ENCODE results near the gene DGKB. TPM values are rescaled to one million over a fixed set of nuclear protein-coding genes. Genes with fewer than 3 reads are reported as not detected.
"Not testable (repeated sequence)": the region's sequence is repeated elsewhere in the genome, so short reads cannot be mapped to it uniquely, and the experiment has no call there.

The DGKB gene
- total and polyA plus RNA-seq, 2 donors from 2014 or later, result 0.26 to 1.5 TPM

DNA sequence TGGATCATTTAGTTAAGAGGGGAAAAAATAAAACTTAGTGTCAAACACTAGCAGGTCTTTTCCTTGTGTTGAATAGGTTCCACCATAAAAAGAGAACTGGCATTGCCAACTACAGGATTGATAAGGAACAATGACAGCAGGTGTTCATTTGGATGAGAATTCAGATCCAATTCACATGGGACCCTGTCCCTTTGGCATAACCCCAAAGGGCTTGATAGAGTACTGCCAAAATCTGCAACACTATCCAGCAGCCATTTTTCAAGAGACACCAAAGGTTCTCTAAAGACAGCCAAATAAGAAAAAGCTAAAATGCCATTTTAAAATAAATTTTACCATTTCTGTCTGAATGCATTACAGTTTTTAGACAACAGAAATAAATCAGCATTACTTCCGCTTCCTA is 422.3 kb downstream of the DGKB start:
- Histone ChIP-seq H3K4me3 (ENCODE audit: low read length in 3 of 3) (no peak overlapping the region), H3K27me3 (ENCODE audit: control insufficient read depth, insufficient read depth, low read length) (no peaks in the 10 kb centered on the region), H3K27ac (ENCODE audit: low read depth in 2 of 2, low read length in 2 of 2) (no peak overlapping the region), H3K9ac (ENCODE audit: low read length in 3 of 3) (no peak overlapping the region), H3K36me3 (ENCODE audit: control insufficient read depth in 2 of 3, insufficient read depth in 3 of 3, low read length in 3 of 3) (no peaks in the 10 kb centered on the region), H3K9me3 (ENCODE audit: control insufficient read depth in 2 of 3, insufficient read depth in 1 of 3, low read length in 3 of 3) (no peaks in the 10 kb centered on the region), H3K4me1 (ENCODE audit: control insufficient read depth in 2 of 3, insufficient read depth in 2 of 3, low read depth in 1 of 3, low read length in 3 of 3) (no peaks in the 10 kb centered on the region)
- intact Hi-C loops (cut with DNase I), result no loop called here
- DNase-seq (no peak), FAIRE-seq (no peak)
- TF ChIP-seq, protein P1, sequence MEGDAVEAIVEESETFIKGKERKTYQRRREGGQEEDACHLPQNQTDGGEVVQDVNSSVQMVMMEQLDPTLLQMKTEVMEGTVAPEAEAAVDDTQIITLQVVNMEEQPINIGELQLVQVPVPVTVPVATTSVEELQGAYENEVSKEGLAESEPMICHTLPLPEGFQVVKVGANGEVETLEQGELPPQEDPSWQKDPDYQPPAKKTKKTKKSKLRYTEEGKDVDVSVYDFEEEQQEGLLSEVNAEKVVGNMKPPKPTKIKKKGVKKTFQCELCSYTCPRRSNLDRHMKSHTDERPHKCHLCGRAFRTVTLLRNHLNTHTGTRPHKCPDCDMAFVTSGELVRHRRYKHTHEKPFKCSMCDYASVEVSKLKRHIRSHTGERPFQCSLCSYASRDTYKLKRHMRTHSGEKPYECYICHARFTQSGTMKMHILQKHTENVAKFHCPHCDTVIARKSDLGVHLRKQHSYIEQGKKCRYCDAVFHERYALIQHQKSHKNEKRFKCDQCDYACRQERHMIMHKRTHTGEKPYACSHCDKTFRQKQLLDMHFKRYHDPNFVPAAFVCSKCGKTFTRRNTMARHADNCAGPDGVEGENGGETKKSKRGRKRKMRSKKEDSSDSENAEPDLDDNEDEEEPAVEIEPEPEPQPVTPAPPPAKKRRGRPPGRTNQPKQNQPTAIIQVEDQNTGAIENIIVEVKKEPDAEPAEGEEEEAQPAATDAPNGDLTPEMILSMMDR (IDR thresholded peaks at IDR 0.05; ENCODE audit: borderline replicate concordance, extremely low read depth, insufficient read depth), result no peak

GRCh38 chr7:14478834-14479510 is 423.6 kb downstream of the DGKB start:
- no peak for DNase-seq
- no peak for FAIRE-seq
- intact Hi-C loops (cut with DNase I), result no loop called here
- Histone ChIP-seq H3K9ac (ENCODE audit: low read length in 3 of 3) (no peak overlapping the region), H3K9me3 (ENCODE audit: control insufficient read depth in 2 of 3, insufficient read depth in 1 of 3, low read length in 3 of 3) (no peaks in the 10 kb centered on the region), H3K4me3 (ENCODE audit: low read length in 3 of 3) (no peak overlapping the region), H3K4me1 (ENCODE audit: control insufficient read depth in 2 of 3, insufficient read depth in 2 of 3, low read depth in 1 of 3, low read length in 3 of 3) (no peaks in the 10 kb centered on the region), H3K36me3 (ENCODE audit: control insufficient read depth in 2 of 3, insufficient read depth in 3 of 3, low read length in 3 of 3) (no peaks in the 10 kb centered on the region), H3K27me3 (ENCODE audit: control insufficient read depth, insufficient read depth, low read length) (no peaks in the 10 kb centered on the region), H3K27ac (ENCODE audit: low read depth in 2 of 2, low read length in 2 of 2) (no peak overlapping the region)
- TF ChIP-seq, protein P1 (IDR thresholded peaks at IDR 0.05; ENCODE audit: borderline replicate concordance, extremely low read depth, insufficient read depth), result no peak

GRCh38 chr7:14461716-14462115 is 440.8 kb downstream of the DGKB start:
- H3K36me3 ChIP-seq (ENCODE audit: control insufficient read depth in 2 of 3, insufficient read depth in 3 of 3, low read length in 3 of 3); H3K9ac ChIP-seq (ENCODE audit: low read length in 3 of 3); H3K27me3 ChIP-seq (ENCODE audit: control insufficient read depth, insufficient read depth, low read length); DNase-seq; intact Hi-C loops (cut with DNase I); H3K27ac ChIP-seq (ENCODE audit: low read depth in 2 of 2, low read length in 2 of 2); FAIRE-seq; H3K4me3 ChIP-seq (ENCODE audit: low read length in 3 of 3); H3K9me3 ChIP-seq (ENCODE audit: control insufficient read depth in 2 of 3, insufficient read depth in 1 of 3, low read length in 3 of 3); H3K4me1 ChIP-seq (ENCODE audit: control insufficient read depth in 2 of 3, insufficient read depth in 2 of 3, low read depth in 1 of 3, low read length in 3 of 3): not testable (repeated sequence)

- not testable (repeated sequence) for H3K4me3 ChIP-seq (ENCODE audit: low read length in 3 of 3); H3K9ac ChIP-seq (ENCODE audit: low read length in 3 of 3); H3K27ac ChIP-seq (ENCODE audit: low read depth in 2 of 2, low read length in 2 of 2); H3K9me3 ChIP-seq (ENCODE audit: control insufficient read depth in 2 of 3, insufficient read depth in 1 of 3, low read length in 3 of 3); H3K36me3 ChIP-seq (ENCODE audit: control insufficient read depth in 2 of 3, insufficient read depth in 3 of 3, low read length in 3 of 3); H3K27me3 ChIP-seq (ENCODE audit: control insufficient read depth, insufficient read depth, low read length); FAIRE-seq; H3K4me1 ChIP-seq (ENCODE audit: control insufficient read depth in 2 of 3, insufficient read depth in 2 of 3, low read depth in 1 of 3, low read length in 3 of 3)
- peak in 1 of 5 donors; percentile 53 for DNase-seq
- intact Hi-C loops (cut with DNase I), result loop anchor here (10.0 kb wide), 1 partner anchor 1174 kb away; no protein-coding TSS in a partner anchor
Measured at GRCh38 chr7:14458846-14459245, 443.7 kb downstream of the DGKB start.

Measured in kidney (tissue), 14 donors.